ENCODE results near the gene TGFB3. TPM values are rescaled to one million over a fixed set of nuclear protein-coding genes. Genes with fewer than 3 reads are reported as not detected.

The TGFB3 gene
- total RNA-seq, 3 donors from 2014 or later (not counting 1 experiment from before 2014, with no cell fraction given), result 10.6 to 12.8 (median 12.3) TPM

DNA sequence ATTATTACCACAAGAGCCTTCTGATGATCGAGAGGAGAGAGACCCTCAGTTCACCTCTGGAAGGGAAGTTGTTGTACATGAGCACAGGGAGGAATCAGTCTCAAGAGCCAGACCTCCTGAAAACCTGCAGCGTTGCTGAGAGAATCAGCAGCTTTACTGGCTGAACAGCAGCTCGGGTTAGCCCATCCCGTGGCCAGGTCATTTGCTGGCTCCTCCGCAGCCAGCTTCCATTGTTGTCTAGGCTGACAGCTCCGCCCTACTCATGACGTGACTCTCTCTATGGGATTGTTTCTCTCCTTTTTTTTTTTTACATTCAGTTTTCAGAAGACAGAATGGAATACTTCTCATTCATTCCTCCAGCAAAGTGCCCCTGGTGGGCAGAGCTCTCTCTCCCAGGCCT is 69.9 kb downstream of the TGFB3 start:
- Mint-ChIP-seq H3K9me3 (no peaks in the 10 kb centered on the region), H3K4me3 (no peak overlapping the region), H3K36me3 (no peaks in the 10 kb centered on the region), H3K27me3 (ENCODE audit: low read depth in 2 of 2) (no peaks in the 10 kb centered on the region), H3K27ac (no peak overlapping the region), H3K4me1 (no peaks in the 10 kb centered on the region)
- no peaks in the 10 kb centered on the region for H3K36me3 ChIP-seq (ENCODE audit: control insufficient read depth, insufficient read depth, low read length)
- TF ChIP-seq, protein P1, sequence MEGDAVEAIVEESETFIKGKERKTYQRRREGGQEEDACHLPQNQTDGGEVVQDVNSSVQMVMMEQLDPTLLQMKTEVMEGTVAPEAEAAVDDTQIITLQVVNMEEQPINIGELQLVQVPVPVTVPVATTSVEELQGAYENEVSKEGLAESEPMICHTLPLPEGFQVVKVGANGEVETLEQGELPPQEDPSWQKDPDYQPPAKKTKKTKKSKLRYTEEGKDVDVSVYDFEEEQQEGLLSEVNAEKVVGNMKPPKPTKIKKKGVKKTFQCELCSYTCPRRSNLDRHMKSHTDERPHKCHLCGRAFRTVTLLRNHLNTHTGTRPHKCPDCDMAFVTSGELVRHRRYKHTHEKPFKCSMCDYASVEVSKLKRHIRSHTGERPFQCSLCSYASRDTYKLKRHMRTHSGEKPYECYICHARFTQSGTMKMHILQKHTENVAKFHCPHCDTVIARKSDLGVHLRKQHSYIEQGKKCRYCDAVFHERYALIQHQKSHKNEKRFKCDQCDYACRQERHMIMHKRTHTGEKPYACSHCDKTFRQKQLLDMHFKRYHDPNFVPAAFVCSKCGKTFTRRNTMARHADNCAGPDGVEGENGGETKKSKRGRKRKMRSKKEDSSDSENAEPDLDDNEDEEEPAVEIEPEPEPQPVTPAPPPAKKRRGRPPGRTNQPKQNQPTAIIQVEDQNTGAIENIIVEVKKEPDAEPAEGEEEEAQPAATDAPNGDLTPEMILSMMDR (IDR thresholded peaks at IDR 0.05), result no peak
- ATAC-seq (no peak), DNase-seq (no peak)
- no peaks in the 10 kb centered on the region for H3K9me3 ChIP-seq (ENCODE audit: control insufficient read depth, insufficient read depth, low read length)
- no peaks in the 10 kb centered on the region for H3K4me1 ChIP-seq (ENCODE audit: control insufficient read depth, insufficient read depth, low read length)
- H3K4me3 ChIP-seq (ENCODE audit: low read length), result no peak overlapping the region
- H3K27me3 ChIP-seq (ENCODE audit: control insufficient read depth, insufficient read depth, low read length), result no peaks in the 10 kb centered on the region
- intact Hi-C loops (cut with micrococcal nuclease), result no loop called here
- no peak overlapping the region for H3K27ac ChIP-seq (ENCODE audit: low read length)
- 92% methylated on average over 7 of the region's 7 CpGs for WGBS (ENCODE audit: insufficient coverage)

- Mint-ChIP-seq H3K36me3 (no peaks in the 10 kb centered on the region), H3K9me3 (no peaks in the 10 kb centered on the region), H3K27ac (no peak overlapping the region), H3K27me3 (ENCODE audit: low read depth in 2 of 2) (no peaks in the 10 kb centered on the region), H3K4me1 (no peaks in the 10 kb centered on the region), H3K4me3 (no peak overlapping the region)
- H3K9me3 ChIP-seq (ENCODE audit: control insufficient read depth, insufficient read depth, low read length), result no peaks in the 10 kb centered on the region
- no peak overlapping the region for H3K4me3 ChIP-seq (ENCODE audit: low read length)
- no peaks in the 10 kb centered on the region for H3K4me1 ChIP-seq (ENCODE audit: control insufficient read depth, insufficient read depth, low read length)
- 83% methylated on average over 2 of the region's 2 CpGs for WGBS (ENCODE audit: insufficient coverage)
- intact Hi-C loops (cut with micrococcal nuclease), result no loop called here
- H3K36me3 ChIP-seq (ENCODE audit: control insufficient read depth, insufficient read depth, low read length), result no peaks in the 10 kb centered on the region
- no peak for ATAC-seq
- no peaks in the 10 kb centered on the region for H3K27me3 ChIP-seq (ENCODE audit: control insufficient read depth, insufficient read depth, low read length)
- H3K27ac ChIP-seq (ENCODE audit: low read length), result no peak overlapping the region
- TF ChIP-seq, protein P1 (IDR thresholded peaks at IDR 0.05), result no peak
- DNase-seq, result no peak
These were observed 71.7 kb downstream of the TGFB3 start for GRCh38 chr14:75910048-75910447.

DNA sequence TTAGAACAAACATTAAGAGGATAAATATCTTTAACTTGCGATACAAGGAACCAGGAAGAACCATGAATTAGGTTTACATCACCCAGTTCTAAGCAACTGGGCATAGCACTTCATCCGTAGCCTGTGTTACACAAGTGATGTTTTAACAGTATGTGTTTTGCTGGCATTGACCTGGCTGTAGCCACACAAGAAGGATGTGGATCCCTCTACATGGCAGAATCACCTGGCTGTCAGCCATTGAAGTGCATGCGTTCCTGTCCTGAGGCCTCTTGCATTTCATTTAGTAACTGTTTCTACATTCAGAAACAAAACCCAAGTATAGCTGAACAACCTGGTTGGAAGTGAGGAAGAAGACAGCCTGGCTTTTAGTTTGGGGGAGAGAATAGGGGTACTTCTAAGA is 72.2 kb downstream of the TGFB3 start:
- Mint-ChIP-seq H3K27ac (no peak overlapping the region), H3K36me3 (no peaks in the 10 kb centered on the region), H3K4me3 (no peak overlapping the region), H3K27me3 (ENCODE audit: low read depth in 2 of 2) (no peaks in the 10 kb centered on the region), H3K4me1 (no peaks in the 10 kb centered on the region), H3K9me3 (no peaks in the 10 kb centered on the region)
- WGBS (ENCODE audit: insufficient coverage), result 100% methylated on average over 3 of the region's 3 CpGs
- no peak overlapping the region for H3K4me3 ChIP-seq (ENCODE audit: low read length)
- TF ChIP-seq, protein P1 (IDR thresholded peaks at IDR 0.05), result no peak
- H3K9me3 ChIP-seq (ENCODE audit: control insufficient read depth, insufficient read depth, low read length), result no peaks in the 10 kb centered on the region
- intact Hi-C loops (cut with micrococcal nuclease), result no loop called here
- no peak overlapping the region for H3K27ac ChIP-seq (ENCODE audit: low read length)
- DNase-seq, result no peak
- H3K4me1 ChIP-seq (ENCODE audit: control insufficient read depth, insufficient read depth, low read length), result no peaks in the 10 kb centered on the region
- no peaks in the 10 kb centered on the region for H3K27me3 ChIP-seq (ENCODE audit: control insufficient read depth, insufficient read depth, low read length)
- H3K36me3 ChIP-seq (ENCODE audit: control insufficient read depth, insufficient read depth, low read length), result no peaks in the 10 kb centered on the region
- no peak for ATAC-seq

Other genes starting within 250 kb of the TGFB3 start
- 10 to 100 TPM; 19.0 to 20.8 (median 20.7) TPM for gene IFT43, start 3.8 kb upstream of the TGFB3 start, total RNA-seq
- 100 to 1,000 TPM in 1 of 3 donors, 10 to 100 TPM in 2; 69.1 to 111 (median 90.4) TPM for gene GPATCH2L, start 169.9 kb upstream of the TGFB3 start, total RNA-seq